ENCODE results near the gene HTR3D.
"Not testable (repeated sequence)": the region's sequence is repeated elsewhere in the genome, so short reads cannot be mapped to it uniquely, and the experiment has no call there.

HTR3D gene

DNA sequence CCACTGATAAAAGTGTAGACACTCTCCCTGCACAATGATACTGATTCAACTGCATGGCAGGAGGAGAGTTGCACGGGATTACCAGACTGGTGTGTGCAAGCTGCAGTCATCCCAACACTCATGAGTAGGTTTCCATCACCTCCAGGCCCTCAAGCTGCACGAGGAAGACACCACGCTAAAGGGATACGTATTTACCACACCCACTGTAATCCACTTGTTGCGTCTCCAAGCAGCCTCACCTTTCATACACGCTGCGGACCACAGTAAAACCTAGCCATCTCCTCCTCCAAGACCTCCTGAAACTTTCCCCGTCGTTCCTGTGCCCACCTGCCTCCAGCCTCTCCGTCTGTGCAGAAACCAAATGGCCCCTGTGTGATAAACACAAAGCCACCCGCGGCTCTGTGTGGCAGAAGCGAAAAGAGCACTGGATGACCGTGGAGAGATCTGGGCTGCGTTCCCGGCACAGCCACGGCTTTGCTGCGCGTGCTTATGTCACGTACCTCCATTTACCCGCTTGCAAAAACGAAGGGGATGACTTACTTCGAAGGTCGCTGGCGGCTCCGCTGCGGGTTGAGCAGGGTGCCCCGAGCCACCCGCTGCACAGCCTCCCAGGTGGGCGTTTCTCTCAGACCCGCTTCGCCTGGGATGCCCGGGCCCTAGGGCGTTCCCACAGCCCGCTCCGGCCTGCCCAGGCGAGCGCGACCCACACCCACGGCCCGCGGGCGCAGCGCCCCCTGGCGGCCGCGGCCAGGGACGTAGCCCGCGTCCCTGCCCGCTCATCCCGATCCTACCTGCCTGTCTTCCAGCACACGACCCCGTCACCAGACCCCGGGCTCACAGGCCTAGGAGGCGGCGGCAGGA is 14.5 kb upstream of the HTR3D start:
- DNase-seq, result peak in 1 of 2 experiments; percentile 56

DNA sequence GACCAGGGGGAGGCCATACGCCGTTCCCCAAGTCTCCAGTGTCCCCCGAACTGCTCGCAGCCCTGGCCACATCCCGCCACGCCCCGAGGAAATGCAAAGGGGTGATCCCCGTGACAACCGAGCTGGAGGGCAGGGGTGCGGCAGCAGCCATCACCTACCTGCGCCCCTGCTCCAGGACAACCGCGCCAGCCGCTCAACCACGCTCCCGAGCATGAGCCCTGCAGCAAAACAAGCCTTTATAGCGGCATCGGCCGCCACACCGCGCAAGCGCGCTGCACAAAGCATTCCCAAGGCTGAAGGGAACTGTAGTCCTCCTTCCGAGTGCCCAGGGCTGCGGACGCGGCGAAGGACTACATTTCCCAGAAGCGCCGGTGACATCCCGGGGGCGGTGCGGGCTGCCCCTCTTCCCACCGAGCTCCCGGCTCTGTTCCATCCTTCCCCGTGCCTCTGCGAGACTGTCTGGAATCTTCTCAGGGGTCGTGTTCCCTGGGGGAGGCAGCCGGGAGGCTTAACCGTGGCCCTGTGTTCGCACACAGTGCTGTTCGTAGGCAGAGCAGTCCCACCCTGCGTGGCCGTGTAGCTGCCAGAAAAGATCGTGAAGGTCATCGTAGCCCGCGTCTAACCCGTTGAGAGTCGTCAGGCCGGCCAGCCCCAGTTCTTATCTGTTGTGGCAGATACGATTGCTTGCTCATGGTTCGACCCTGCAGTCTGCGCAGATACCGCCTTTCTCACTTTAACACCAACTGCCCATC is 13.7 kb upstream of the HTR3D start, which contains the start of gene ABCC5:
Gene ABCC5, minus strand, starts transcription at position 213 of the 752 bp plus-strand sequence. CDS start 3,492 bp downstream, outside the sequence.
- DNase-seq, result peak; percentile 73 to 81

DNA sequence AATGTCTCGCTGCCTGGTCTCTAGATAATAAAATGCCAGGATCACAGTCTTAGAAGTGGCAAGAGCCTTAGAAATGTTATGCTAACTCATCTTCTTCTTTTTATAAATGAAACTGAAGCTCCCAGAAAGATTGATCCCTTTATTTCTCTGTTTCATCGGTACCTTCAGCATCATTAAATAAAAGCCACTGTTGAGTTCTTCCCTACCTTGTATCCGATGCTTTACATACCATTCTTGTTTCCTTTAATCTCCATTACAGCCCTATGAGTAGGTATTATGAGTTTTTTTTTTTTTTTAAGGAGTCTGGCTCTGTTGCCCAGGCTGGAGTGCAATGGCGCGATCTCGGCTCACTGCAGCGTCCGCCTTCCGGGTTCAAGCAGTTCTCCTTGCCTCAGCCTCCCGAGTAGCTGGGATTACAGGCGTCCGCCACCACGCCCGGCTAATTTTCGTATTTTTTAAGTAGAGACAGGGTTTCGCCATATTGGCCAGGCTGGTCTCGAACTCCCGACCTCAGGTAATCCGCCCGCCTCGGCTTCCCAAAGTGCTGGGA is 13.0 kb upstream of the HTR3D start:
- DNase-seq, result no peak

DNA sequence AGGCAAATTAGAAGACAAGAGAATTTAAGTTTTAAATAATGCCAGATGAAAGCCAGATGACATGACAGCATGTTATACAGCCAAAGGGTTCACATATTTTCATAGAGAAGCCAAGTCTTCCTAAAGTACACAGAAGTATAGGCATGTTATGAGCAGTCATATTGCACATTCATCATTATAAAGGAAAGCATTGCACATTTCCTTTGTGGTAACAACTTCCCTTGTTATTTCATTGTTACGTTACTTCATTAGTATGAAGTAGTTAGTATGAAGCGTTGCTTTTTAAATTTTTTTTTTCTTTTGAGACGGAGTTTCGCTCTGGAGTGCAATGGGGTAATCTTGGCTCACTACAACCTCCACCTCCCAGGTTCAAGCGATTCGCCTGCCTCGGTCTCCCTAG is 9.2 kb upstream of the HTR3D start:
- DNase-seq, result no peak

DNA sequence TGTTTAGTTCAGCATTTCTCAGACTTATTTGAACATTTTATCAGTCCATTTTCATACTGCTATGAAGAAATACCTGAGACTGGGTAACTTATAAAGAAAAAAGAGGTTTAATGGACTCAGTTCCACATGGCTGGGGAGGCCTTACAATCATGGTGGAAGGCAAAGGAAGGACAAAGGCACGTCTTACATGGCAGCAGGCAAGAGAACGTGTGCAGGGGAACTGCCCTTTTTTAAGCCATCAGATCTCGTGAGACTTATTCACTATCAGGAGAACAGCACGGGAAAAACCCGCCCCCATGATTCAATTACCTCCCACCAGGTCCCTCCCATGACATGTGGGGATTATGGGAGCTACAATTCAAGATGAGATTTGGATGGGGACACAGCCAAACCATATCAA is 6.3 kb upstream of the HTR3D start:
- DNase-seq, result not testable (repeated sequence)

DNA sequence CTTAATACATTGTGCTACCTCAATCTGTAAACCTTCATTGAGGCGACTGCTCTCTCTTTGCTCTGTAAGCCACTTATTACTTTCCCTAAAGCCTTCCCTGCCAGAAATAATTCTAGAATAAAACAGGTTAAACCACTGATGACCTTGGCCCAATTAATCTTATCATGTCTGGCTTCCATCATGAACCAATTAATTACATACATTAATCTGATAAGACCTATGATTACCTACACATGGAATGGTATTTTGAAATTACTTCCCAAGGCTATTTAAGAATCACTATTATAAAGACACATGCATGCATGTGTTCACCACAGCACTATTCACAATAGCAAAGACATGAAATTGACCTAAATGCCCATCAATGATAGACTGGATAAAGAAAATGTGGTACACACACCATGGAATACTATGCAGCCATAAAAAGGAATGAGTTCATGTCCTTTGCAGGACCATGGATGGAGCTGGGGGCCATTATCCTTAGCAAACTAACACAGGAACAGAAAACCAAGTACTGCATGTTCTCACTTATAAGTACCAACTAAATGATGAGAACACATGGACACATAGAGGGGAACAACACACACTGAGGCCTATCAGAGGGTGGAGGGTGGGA is 3.2 kb upstream of the HTR3D start:
- not testable (repeated sequence) for DNase-seq

DNA sequence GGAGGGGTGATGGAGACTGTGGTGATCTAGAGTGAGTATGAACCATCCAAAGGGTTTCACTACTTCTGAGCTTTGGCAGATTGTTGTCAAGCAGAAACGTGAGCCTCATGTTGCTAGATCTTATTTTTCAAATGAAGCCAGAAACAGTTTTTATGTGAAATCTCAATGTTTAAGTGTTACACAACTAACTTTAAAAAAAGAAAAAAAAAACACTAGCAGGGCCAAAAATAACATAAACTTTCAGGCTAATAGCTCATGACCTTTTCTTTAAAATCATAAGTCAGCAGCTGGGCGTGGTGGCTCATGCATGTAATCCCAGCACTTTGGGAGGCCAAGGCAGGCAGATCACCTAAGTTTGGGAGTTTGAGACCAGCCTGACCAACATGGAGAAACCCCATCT is 2.1 kb upstream of the HTR3D start:
- DNase-seq, result no peak

DNA sequence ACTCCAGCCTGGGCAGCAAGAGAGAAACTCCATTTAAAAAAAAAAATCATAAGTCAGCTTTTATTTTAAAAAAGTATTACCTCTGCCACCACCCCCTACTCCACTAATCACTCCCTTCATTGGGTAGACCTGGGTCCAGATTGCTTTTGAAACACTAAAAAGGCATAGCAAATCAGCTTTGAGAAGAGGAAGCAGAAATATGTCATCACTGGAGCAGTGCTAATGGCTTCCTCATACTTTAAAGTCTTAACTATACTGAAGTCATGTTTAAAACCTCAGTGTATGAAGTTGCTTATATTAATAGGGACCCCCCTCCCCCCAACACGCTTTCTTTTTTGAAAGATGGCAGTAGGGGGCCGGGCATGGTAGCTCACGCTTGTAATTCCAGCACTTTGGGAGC is 1.0 kb upstream of the HTR3D start:
- DNase-seq, result no peak

DNA sequence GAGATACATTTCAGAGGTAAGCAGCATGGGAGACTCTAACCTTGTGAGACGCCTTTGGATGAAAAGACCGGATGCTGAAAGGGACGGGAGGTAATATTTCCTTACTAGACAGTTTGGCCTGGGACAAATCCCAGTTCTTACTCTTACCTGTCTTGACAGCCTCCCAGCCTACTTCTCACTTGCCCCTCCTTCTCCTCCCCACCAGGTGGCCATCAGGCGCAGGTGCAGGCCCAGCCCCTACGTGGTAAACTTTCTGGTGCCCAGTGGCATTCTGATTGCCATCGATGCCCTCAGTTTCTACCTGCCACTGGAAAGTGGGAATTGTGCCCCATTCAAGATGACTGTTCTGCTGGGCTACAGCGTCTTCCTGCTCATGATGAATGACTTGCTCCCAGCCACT is 6.3 kb downstream of the HTR3D start:
- DNase-seq, result no peak

DNA sequence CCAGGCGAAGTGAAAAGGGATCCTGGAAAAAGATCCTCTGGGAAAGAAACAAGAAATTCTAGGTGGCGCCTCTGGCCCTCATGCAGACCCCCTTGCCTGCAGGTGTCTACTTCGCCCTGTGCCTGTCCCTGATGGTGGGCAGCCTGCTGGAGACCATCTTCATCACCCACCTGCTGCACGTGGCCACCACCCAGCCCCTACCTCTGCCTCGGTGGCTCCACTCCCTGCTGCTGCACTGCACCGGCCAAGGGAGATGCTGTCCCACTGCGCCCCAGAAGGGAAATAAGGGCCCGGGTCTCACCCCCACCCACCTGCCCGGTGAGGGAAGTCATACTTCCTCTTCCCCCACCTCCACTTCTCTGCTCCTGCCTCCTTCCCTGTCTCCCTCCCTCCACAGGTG is 6.8 kb downstream of the HTR3D start:
- not testable (repeated sequence) for DNase-seq

DNA sequence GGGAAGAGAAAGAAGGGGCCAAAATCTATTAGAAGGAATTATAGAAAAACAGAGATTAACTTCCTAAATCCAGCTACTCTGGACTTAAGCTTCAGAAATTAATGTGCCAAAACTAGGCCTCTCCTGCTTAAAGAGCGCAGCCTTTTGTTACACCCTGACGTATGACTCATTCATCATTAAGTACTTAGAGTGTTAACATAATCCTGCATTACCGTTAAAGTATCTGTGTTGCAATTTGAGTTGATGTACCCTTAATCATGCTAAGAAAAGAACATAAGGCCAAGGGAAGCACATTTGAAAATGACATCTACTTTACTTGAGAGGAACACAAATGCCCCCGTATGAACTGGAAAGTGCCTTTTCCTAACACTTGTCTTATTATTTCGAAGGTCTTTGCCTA is 7.9 kb downstream of the HTR3D start:
- no peak for DNase-seq

DNA sequence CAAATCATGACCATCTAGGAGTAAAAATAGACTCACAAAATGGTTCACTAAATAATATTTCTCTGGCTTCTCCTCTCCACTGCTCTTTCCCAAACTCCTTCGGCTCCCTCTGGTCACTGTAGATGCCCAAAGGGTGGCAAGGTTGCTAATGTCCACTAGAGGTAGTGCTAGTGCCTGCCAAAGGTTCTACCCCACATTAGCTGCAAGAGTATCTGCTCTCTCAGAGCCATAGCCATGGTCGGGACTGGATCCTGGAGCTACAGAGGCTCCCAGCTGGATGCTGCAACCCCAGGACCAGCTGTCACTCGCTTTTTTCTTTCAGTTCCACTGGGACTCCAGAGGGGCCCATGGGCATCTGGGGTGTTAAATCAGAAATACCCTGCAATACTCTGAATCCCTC is 8.5 kb downstream of the HTR3D start:
- DNase-seq, result no peak

DNA sequence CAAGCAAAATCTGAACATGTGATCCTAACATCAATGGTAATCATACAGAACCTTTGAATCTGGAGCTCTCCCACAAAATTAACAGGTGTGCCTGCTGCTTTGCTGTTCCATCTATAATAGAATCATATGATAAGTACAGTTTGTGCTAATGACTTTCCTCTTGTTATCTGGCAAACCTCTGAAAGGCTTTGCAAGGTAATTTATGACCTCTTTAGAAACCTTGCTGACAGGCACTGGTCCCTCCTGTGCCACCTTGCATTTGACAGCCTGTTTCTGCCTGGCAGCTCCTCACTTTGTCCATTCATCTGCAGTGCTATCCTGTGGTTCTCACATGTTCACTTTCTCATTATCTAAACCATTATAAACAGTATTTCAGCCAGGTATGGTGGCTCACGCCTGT is 11.1 kb downstream of the HTR3D start:
- no peak for DNase-seq

DNA sequence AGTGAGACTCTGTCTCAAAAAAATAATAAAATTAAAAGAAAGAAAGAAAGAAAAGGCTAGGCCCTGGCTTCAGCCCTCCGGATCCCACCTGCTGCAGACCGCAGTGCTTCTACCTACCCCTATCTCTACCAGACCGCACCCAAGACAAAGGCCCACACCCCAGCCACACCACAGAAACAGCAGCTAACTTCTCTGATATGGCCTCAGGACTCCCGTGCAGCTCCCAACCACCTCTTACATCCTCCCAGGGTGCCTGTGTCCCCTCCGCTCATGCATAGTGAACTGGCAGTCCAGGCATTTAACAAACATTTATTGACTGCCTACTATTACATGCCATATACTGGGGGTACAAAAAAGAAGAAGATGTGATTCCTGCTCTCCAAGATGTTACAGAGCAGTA is 14.5 kb downstream of the HTR3D start:
- no peak for DNase-seq

DNA sequence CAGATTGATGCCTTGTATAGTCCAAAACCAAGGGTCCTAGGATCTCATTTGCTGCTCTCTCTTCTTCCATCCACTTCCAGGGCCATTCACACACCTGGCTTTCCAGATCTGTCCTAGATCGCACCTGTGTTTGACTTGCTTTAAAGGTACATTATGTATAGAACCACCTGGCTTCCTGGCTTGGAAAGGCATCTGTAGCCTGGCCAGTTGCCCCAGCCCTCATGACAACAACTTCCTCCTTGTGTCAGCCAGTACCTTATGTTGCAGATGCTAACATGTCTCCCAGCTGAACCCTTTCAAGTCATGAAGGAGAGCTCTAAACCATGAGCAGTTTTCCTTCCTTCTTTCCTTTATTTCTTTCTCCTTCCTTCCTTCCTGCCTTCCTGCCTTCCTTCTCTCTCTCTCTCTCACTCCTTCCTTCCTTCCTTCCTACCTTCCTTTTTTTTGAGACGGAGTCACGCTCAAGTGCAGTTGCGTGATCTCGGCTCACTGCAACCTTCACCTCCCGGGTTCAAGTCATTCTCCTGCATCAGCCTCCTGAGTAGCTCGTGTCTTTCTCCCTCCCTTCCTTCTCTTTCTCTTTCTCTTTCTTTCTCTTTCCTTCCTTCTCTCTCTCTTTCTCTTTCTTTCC is 18.8 kb downstream of the HTR3D start:
- no peak for DNase-seq

DNA sequence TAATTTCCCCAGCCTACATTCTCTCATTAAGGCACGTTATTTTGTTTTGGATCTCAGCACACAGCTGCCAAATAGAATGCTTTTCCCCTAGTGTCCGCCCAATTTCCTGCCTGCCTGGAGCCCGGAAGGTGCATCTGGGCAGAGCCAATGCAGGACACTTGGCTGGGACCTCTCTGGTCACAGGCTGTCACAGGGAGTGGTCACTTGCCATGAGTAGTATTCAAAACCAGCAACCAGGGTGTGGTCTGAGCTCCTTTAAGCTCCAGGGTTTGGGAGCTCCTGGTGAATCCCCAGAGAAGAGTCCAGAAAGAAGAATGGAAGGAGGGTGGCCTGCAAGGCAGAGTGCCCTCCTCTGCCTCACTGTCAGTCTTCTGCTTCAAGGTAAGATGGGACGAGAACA is 21.2 kb downstream of the HTR3D start, which contains the start of gene HTR3C:
Gene HTR3C, plus strand, starts transcription at position 281 of the 400 bp plus-strand sequence. Its CDS starts 34 bp downstream, at position 315.
- DNase-seq, result no peak

DNA sequence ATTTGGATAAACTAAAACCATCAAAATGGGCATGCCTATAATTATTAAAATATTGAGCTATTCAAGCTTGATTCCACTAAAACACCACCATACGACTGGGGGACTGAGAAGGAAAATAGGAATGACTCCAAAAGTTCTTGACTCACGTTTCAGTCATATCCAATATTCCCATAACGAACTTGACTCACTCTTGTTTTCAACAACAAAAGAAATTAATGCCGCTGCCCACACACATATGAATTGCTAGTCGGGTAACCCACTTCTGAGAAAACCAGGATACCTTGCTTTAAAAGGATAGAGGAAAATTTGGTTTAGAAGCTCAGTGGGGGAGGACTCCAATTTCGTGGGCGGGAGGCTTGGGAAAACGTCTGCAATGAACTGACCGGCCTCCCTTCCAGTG is 26.5 kb downstream of the HTR3D start:
- DNase-seq, result no peak

DNA sequence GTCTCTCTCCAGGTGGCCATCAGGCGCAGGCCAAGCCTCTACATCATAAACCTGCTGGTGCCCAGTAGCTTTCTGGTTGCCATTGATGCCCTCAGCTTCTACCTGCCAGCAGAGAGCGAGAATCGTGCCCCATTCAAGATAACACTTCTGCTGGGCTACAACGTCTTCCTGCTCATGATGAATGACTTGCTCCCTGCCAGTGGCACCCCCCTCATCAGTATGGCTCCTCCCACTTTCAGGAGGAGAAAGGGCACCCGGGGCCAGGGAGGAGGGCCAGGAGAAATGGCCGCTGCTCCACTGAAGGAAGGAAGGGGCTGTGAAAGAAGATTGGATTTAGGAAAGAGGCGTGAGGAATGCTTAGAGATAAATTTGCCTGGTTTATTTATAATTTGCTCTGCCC is 27.9 kb downstream of the HTR3D start:
- DNase-seq, result no peak

DNA sequence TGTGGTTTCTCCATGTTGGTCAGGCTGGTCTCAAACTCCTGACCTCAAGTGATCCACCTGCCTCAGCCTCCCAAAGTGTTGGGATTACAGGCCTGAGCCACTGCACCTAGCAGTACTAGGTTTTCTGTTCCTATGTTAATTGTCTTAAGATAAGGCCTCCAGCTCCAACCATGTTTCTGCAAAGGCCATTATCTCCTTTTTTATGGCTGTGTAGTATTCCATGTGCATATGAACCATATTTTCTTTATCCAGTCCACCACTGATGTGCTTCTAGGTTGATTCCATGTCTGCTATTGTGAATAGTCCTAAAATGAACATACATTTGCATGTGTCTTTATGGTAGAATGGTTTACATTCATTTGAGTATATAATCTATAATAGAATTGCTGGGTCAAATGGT is 31.1 kb downstream of the HTR3D start:
- DNase-seq, result no peak

DNA sequence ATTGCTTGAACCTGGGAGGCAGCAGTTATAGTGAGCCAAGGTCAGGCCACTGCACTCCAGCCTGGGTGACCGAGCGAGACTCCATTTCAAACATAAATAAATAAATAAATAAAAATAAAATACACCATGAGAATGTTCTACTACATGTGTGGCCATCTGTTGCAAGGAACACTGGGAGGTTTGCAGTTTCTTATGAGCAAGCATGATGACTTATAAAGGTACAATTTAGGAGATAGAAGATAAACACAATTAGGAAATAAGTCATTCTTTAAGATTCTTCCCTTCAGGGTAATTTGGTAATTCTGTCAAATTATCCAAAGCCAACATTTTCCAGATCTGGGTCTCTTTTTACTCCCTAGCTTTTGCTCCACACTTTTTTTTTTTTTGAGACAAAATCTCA is 34.7 kb downstream of the HTR3D start:
- no peak for DNase-seq

DNA sequence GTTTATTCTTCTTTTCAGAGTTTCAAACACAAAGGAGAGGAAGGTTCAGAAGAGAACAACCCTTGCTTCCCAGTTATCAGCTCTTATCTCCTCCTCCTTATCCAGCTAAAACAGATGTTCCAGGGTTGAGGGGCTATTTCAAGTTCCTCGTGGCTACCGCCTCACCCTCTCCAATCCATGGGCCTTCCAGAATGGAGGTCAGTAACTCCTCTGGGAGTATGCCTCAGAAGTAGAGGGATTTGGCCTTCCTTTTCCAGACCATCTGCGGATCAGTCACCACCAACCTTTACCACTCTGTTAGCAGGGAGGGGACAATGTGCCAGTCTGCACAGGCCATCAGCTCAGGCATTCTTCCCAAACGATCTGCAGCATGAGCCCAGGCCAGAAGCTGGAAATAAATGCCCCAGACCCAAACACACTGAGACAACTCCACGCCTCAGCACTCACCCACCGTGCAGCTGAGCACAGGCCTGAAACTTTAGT is 36.1 kb downstream of the HTR3D start:
- DNase-seq, result no peak

DNA sequence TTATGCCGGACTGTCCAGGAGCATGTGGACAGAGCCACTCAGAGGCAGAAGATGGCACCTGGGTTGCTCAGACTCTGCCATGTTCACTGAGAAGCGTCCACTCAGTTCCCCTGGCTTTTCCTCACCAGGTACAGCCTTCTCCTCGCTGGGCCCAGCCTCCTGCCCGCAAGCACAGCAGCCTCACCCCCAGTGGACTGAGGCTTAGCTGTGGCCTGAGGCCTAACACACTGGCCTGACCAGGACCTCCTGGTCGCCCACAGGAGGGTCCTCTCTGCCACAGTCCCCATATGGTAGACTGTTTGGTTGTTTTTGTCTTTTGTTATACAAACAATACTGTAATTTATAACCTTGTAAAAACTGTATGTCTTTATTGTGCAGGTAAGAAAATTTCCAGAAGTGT is 36.8 kb downstream of the HTR3D start:
- DNase-seq, result no peak

DNA sequence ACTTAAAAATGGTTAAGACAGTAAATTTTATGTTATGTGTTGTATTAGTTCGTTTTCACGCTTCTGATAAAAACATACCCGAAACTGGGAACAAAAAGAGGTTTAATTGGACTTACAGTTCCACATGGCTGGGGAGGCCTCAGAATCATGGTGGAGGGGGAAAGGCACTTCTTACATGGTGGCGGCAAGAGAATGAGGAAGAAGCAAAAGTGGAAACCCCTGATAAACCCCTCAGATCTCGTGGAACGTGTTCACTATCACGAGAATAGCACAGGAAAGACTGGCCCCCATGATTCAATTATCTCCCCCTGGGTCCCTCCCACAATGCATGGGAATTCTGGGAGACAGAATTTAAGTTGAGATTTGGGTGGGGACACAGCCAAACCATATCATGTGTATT is 39.6 kb downstream of the HTR3D start:
- DNase-seq, result not testable (repeated sequence)
